ENCODE results near the gene SLC51B.
A peak's percentile ranks its signal among the peaks of the same experiment; 100 is the strongest.
"Not testable (repeated sequence)": the region's sequence is repeated elsewhere in the genome, so short reads cannot be mapped to it uniquely, and the experiment has no call there.

SLC51B gene

DNA sequence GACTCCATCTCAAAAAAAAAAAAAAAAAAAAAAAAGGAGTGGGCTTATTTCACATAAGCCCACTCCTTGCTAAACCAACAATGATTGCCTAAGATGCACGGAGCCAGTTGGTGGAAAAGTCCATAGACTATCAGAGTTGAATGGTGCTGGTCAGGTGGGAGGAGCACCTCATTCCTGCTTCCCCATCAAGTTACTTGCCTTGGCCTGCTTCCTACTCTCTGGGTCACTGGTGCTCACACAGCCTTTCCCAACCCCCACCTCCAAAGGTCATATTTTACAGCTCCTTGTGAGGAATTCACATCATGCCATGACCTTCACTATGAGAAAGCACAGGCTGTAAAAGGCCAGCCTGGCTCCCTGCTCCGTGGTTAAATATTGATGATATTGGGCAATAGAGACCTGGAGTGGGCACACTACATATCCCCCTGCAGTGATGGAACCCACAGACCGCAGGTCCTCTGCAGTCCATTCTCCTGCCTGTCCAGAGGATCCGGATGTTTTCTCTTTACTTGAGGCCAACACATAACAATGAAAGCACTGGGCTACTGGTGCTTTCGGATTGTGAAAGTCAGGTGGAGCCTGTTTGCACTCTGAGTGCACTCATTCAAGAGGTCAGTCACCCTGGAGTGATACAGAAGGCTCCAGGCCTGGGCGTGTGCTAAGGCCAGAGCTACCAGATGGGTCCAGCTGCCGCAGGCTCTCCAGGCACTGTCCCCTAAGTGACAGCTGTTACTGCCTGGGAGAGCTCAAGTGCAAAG, at the start of gene SLC51B:
SLC51B (plus strand) TSS at position 664 of the 758 bp plus-strand sequence. CDS start 4,618 bp downstream, outside the sequence.
- DNase-seq (ENCODE audit: low spot score): no peak

DNA sequence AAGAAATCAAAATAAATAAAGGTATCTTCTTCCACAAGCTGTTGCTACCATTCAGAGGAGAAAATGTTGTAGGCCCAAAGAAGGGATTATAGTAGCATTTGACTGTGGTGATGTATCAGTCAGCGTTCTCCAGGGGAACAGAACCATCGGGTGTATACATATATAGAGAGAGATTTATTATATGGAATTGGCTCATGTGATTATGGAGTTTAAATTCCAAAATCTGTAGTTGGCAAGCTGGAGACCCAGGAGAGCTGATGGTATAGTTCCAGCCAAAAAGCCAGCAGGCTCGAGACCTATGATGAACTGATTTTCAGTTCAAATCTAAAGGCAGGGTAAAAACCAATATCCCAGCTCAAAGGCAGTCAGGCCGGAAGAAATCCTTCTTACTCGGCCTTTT, 48.1 kb upstream of the SLC51B start:
- DNase-seq (ENCODE audit: low spot score): no peak

DNA sequence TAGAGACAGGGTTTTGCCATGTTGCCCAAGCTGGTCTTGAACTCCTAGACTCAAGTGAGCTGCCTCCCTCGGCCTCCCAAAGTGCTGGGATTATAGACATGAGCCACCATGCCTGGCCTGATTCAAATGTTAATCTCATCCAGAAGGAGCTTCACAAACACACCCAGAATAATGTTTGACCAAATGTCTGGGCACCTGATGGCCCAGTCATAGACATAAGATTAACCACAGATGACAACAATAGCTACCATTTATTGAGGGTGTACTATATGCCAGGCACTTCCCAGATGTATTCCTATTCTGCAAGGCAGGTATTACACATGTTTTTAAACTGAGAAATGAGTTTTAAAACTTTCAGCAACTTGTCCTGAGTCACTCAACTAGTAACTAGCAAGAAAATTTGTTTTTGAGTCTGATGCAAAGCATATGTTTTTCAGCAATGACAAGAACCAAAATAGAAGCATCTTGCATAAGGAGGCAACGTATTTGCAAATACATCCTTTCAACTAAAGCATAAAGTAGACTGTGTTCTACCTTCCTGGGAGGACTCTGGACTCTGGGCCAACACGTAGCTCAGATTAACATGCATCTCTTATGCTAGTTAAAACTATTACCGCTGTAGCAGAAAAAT, 47.3 kb upstream of the SLC51B start:
- DNase-seq (ENCODE audit: low spot score): no peak

DNA sequence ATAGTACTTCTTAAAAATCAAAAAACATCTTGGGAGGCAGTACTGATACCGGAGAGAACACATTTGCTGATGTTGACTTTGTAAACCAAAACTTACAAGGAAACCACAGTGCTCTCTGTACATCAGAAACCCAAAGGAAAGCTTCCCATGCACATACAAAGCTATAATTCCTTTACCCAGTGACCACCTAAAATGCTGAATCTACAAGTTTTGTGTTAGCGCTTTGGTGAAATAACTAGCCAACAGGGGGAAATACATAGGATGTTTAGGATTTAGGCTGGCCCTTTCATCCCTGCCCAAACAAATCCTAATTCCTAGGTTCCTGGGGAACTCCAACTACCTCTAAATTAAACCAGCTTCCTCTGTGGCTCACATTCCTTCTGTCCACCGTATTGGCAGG, 40.2 kb upstream of the SLC51B start:
- DNase-seq (ENCODE audit: low spot score): no peak

DNA sequence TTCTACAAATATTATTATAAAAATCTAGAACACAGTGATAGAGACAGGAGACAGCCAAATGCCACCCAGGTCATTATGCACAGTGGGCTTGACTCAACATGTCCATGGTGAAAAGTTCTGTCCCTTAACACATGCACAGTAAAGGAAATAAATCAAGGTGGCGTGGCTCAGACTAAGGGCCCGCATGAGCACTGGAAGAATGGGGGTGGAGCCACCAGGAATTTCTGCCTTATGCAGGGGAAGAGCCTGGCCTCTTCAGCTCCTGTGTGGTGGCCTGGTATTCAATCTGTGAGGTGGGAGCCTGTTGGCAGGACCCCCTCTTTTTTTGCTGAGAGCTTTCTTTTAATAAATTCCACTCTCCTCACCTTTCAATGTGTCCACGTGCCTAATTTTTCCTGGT, 38.3 kb upstream of the SLC51B start:
- DNase-seq (ENCODE audit: low spot score): no peak

DNA sequence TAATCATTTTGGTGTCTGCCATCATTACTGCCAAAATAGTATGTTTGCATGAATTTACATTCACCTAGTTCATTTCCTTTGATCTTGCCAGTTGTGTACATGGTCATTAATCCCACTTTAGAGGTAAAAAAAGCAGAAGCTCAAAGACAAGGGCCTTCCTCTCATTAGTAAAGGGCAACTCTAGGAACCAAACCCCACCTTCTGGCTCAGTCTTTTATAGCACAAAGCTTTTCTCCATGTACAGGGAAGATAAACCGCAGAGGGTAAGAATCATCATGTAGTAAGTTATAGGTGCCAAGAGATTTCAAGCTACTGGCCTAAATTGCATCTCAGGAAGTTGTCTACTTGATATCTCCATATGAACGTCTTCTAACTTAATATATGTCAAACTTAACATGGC, 36.2 kb upstream of the SLC51B start:
- no peak for DNase-seq (ENCODE audit: low spot score)

DNA sequence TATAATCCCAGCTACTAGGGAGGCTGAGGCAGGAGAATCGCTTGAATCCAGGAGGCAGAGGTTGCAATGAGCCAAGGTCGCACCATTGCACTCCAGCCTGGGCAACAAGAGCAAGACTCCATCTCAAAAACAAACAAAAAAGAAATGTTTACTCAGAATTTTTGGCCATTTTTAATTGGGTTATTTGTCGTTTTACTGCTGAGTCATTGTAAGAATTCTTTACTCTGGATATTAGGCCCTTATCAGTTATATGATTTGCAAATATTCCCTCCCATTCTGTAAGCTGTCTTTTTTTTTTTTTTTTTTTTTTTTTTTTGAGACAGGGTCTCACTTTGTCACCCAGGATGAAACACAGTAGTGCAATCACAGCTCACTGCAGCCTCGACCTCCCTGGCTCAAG, 34.0 kb upstream of the SLC51B start:
- DNase-seq (ENCODE audit: low spot score): not testable (repeated sequence)

DNA sequence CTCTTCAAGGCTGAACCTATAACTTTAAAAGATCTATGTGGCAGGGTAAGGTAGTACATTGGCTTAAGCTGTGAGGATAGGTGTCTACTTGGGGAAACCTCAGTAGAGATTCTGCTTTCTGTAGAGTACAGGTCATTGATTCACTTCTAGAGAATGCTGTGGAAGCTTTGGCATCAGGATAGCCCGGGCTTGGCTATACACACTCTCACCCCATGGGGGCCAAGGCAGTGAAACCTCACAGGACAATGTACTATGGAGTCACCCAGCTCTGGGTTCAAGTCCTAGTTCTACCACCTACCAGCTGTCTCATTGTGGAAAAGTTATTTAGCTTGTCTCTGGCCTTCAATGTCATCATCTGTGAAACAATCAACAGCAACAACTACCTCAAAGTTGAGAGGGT, 24.8 kb upstream of the SLC51B start:
- DNase-seq (ENCODE audit: low spot score): no peak

DNA sequence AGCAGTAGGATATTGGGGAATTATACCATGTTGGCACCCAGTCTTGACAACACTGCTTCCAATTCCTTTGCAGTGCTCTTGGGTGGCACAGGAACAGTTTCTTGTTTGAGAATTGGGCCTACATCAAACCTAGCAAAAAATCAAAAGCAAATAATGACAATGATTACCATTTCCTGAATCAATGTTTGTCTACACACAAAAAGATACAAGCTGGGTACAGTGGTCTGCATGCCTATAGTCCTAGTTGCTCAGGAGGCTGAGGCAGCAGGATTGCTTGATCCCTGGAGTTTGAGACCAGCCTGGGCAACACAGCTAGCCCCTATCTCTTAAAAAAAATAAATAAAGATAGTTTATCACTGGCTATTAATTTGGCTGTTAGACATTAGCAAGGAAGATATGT, 23.7 kb upstream of the SLC51B start:
- DNase-seq (ENCODE audit: low spot score): no peak

DNA sequence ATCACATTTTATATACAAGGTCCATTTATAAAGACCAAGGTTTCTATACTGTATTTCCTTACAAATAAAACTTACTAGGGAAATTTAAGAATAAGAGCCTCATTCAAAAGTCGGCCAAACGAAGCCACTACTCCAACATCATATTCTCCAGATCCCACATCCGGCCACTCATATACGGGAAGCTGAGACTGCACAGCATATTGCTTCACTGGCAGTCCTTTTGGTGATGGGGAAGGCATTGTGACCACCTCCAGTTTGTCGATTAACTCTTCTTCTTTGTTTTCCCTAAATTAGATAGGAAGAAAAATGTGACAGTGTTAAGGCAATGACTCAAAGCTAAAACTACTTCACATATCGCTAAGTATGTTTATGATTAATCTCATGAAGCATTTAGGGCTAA, 18.4 kb upstream of the SLC51B start:
- DNase-seq (ENCODE audit: low spot score): no peak

DNA sequence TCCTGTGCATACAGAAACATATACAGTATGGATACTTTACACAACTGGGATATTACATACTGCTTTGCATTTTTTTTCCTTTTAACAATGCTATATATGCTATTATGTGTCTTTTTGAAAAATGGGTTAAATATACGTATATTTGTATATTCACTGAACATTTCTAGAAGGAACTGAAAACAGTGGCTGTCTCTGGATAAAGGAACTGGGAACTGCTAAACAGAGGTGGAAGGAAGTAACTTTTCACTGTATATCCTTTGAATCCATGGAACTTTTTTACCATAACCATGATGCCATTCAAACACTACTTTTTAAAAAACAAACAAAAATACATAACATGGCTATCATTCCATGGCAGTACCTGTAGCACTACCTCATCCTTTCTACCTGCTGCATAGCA, 17.6 kb upstream of the SLC51B start:
- no peak for DNase-seq (ENCODE audit: low spot score)

DNA sequence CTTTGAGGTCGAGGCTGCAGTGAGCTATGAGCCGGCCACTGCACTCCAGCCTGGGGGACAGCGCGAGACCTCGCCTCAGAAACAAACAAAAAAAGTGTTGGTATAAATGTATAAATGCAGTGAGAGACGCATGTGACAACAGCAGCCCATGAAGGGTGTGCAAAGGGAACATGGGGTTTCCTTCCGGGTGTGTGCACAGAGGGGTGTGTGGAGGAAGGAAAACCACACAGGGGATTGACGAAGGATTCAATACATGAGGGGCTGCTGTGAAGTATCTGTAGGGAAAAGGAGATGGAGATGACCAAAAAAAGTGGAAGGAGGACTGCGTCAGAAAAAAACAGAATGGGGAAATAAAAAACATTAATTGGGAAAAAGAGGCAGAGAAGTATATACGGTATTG, 16.8 kb upstream of the SLC51B start:
- DNase-seq (ENCODE audit: low spot score): no peak

DNA sequence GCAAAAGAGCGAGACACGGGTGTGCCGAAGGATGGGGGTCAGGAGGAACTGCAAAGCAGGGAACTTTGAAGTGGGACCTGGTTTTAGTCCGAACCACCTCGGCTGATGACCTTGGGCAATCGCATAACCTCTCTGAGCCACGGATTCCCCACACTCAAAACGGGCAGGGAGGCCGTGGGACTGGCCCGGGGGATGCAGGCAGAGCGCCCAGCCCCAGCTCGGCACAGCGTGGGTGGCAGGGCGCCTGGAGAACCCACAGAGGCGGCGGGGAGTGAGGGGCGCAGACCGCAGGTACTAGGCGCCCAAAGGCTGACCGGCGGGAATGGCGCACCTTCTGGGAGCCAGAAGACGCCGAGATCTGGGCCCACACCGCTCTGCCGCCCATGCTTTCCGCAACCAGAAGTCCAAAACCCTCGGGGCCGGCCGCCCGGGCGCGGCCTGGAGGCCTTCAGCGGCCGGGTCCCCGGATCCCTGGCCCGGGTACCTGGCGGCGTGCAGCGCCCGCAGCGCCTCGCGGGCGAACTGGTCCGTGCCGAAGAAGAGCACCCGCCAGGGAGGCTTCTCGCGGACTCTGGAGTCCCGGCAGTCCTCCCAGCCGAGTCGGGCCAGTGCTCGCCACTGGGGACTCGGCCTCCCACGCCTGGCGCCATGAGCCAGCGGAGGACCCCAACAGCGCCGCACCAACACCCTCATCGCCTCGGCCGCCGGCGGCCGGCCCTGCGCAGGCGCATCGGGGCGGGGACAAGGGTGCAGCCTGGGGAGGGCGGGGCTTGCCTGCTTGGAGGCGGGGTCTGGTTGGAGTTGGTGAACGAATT, 16.1 kb upstream of the SLC51B start, which contains the start of gene MTFMT:
MTFMT (minus strand) TSS at position 719 of the 815 bp plus-strand sequence; CDS start at position 693, 26 bp downstream.
- DNase-seq (ENCODE audit: low spot score): peak; percentile 87

DNA sequence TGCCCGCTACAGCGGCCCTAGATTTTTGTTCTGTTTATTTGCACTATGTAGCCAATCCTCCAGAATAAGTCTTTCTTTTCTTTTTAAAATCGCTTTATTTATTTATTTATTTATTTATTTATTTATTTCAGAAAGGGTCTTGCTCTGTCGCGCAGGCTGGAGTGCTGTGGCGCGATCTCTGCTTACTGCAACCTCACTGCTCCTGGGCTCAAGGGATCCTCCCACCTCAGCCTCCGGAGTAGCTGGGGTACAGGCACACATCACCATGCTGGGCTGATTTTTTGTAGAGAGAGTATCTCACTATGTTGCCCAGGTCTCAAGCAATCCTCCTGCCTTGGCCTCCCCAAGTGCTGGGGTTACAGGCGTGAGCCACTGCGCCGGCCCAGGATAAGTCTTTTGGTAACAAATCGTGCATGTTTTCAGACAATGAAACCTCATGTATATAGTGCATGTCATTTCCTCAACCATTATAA, 15.4 kb upstream of the SLC51B start:
- DNase-seq (ENCODE audit: low spot score): no peak

DNA sequence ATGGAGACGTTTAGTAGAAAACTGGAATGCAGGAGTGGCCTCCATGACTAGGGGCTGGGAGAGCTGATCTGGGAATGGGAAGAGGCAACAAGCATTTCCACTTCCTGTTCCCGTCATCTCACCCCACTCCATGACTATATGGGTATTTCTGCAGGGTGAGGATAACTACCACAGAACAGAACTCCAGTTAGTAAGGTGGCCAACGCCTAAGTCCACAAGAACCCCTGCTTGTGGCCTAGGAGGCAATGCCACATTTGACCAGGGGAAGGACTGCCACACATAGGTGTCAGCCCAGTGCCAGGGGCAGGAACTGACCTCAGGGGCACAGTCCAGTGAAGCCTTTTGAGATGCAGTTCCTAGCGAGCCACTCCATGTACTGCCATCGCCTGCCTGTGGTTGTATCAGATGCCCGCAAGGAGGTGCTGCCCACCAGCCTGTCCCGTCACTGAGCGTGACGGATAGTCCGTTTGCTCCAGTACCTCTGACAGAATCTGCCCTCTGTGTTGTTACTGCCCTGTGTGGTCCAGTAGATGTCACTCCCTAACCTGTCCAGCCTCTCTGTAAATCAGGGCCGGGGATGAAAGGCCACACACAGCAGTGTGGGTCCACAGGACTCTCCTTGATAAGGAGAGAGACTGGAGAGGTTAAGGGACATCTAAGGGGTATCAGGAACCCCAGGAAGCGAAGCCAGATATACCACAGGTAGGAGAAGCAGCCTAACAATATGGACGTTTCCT, 12.2 kb upstream of the SLC51B start:
- peak; percentile 55 for DNase-seq (ENCODE audit: low spot score)

DNA sequence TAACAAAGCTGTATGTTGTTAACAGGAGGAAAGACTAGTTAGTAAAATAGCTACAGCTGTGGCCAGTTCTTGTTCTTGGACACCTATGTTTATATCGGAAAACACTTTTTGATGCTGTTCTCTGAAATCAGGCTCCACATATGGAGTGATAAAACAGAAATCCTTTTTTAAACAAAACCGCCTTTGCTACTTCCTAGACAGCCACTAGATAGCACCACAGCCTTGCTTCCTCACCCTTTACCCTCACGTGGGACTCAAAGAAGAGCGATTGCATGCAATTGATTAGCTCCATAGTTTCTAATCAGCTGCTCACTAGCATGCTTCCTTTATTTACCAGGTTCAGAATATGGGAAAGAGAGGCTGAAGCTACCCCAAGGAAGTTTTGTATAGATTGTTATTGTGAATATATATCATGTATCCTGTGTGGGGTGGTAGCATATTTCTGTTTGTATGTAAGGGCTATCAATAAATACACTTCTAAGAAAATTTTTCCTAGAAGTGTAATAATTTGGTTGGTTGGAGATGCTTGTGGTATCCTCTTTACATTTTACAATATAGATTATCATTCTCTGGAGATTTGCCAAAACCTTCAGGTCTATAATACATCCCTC, 11.4 kb upstream of the SLC51B start:
- DNase-seq (ENCODE audit: low spot score): peak; percentile 60

DNA sequence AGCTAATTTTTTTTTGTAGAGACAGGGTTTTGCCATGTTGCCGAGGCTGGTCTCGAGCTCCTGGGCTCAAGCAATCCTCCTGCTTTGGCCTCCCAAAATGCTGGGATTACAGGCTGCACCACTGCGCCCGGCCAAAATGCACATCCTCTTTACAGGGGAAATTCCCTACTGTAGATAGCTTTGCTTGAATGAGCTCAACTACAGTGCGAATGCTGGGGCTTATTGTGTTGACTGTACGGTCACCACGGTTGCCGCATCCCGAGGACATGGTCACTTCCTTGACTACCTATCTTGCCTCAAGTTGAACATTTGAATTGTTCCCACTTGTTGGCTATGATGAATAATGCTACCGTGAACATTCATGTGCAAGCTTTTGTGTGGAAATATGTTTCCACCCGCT, 10.5 kb upstream of the SLC51B start:
- DNase-seq (ENCODE audit: low spot score): no peak

DNA sequence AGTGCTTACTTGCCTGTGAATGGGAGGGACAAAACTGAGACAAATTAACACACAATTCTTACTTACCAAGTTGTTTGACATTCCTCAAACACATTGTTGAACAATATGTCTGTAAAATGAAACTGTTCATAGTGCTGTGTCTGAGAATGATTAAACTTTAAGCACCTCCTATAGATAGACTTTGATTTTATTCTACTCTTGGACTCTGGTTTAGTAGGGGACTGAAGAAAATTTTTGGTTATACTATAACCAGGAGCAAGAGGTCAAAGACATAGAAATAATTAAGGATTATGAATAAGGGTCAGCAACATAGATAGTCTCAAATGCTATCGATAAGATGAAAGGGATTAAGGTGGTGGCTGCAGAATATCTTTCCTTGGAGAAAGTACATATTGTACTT, 7.9 kb upstream of the SLC51B start:
- DNase-seq (ENCODE audit: low spot score): no peak

DNA sequence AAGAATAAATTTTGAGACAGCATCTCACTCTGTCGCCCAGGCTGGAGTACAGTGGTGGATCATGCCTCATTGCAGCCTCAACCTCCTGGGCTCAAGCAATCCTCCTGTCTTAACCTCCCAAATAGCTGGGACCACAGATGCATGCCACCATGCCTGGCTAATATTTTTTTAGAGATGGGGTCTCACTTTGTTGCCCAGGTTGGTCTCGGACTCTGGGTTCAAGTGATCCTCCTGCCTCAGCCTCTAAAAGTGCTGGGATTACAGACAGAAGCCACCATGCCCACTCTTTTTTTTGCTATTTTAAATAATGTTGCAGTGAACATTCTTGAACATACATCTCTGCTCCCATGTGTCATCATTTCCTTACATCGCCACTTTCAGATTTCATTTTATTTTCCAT, 6.8 kb upstream of the SLC51B start:
- no peak for DNase-seq (ENCODE audit: low spot score)

DNA sequence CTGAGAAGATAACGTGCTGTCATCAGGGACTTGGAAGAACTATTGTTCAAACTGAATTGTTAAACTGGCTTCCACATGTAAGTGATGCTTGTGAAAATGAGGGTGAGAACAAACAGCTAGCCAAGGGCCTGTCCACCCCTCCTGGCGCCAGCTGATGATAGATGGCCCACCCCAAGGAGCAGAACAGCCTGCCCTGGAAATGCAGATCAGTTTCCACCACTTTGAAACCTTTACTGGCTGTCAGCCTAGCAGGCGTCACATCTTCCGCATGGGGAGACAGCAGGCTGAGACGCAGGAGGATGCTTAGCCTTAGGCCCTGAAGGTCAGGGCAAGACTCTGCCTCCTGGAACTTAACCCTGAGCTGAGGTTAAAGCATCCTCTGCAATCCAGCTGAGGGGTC, 6.4 kb upstream of the SLC51B start:
- DNase-seq (ENCODE audit: low spot score): no peak

DNA sequence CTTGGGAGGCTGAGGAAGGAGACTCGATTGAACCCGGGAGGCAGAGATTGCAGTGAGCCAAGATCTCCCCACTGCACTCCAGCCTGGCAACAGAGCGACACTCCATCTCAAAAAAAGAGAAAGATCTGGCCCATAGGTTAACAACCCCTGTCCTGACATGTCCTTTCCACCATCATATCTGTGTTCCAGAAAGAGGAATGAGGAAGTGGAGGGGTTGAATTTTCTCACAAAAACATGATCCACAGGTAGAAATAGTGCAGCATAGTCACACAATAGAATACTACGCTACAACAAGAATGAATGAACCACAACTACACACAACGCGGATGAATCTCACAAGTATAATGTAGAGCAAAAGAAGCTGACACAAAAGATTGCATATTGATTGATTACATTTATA, 4.7 kb upstream of the SLC51B start:
- no peak for DNase-seq (ENCODE audit: low spot score)

DNA sequence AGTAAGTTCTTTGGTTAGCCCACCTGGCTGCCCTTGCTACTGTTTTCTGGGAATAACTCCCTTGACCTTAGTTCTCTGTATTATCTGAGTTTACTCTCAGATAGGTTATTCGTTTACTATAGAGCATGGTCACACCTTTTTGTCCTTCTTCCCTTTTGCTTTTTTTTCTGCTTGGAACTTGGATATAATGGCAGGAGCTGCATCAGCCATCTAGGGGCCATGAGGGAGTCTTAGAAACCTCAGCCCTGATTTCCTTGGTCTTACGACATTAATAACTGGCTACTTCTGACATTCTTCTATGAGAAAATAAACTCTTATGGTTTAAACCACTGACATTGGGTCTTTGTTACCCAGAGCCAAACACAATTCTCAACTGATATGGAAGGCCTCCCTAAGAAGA, 3.4 kb upstream of the SLC51B start:
- DNase-seq (ENCODE audit: low spot score): no peak
